IMR-90 (cell line): ENCODE measurements around the gene TMPRSS9. TPM values are rescaled to one million over a fixed set of nuclear protein-coding genes. Genes with fewer than 3 reads are reported as not detected.

Experiments
- ATAC-seq: fragments of 200-7000 bp; cut with Tn5 transposase; 2 replicates; pipeline ENCODE4 v1.9.1; 2020; ENCODE audit warnings: low read depth, mild to moderate bottlenecking, moderate library complexity
- BruUV-seq: library from RNA; stranded (reverse); fragments of 400-500 nt; replicated peaks from 2 replicates; lab custom pipeline; 2021; lab: Mats Ljungman, UMichigan
- CTCF ChIA-PET: fragments of 300-600 bp; formaldehyde crosslinking; extraction: SDS; loops from one replicate; lab custom pipeline; 2021; ENCODE audit warnings: antibody characterized with exemption; lab: Yijun Ruan, JAX
- POLR2A ChIA-PET: fragments of 300-600 bp; sonication (Branson Sonifier 250); formaldehyde crosslinking; loops from one replicate; lab custom pipeline; 2022; ENCODE audit warnings: antibody characterized with exemption; ENCODE audit not compliant: unreplicated experiment; lab: Charles Lee
- DNase-seq: peaks from one replicate; pipeline ENCODE4 v3.0.0; 2013
- H2AFZ ChIP-seq: replicated peaks from 2 replicates; pipeline ENCODE3; 2013; ENCODE audit warnings: low read length, mild to moderate bottlenecking; ENCODE audit not compliant: poor library complexity
- H2AK5ac ChIP-seq: 2 replicates; pipeline ENCODE4 v1.6.1; 2013; ENCODE audit warnings: low read depth, low read length, inconsistent platforms
- H2AK9ac ChIP-seq: replicated peaks from 2 replicates; pipeline ENCODE3; 2013; ENCODE audit warnings: mild to moderate bottlenecking, low read depth, low read length, moderate library complexity; ENCODE audit not compliant: poor library complexity
- H2BK120ac ChIP-seq: 2 replicates; pipeline ENCODE4 v1.6.1; 2013; ENCODE audit warnings: low read depth, low read length, inconsistent platforms
- H2BK15ac ChIP-seq: 3 replicates; pipeline ENCODE4 v1.6.1; 2013; ENCODE audit warnings: low read depth, low read length, inconsistent platforms
- H2BK20ac ChIP-seq: 2 replicates; pipeline ENCODE4 v1.6.1; 2013; ENCODE audit warnings: low read depth, mild to moderate bottlenecking, inconsistent platforms, low read length, moderate library complexity
- H2BK5ac ChIP-seq: 2 replicates; pipeline ENCODE4 v1.6.1; 2013; ENCODE audit warnings: mild to moderate bottlenecking, low read depth, low read length, inconsistent platforms; ENCODE audit not compliant: poor library complexity, severe bottlenecking
- H3K14ac ChIP-seq: replicated peaks from 2 replicates; pipeline ENCODE4 v1.6.1; 2013; ENCODE audit warnings: low read depth, low read length, inconsistent platforms
- H3K18ac ChIP-seq: 2 replicates; pipeline ENCODE4 v1.6.1; 2013; ENCODE audit warnings: low read depth, low read length, control low read depth
- H3K23ac ChIP-seq: 2 replicates; pipeline ENCODE4 v1.6.1; 2013; ENCODE audit warnings: low read depth, low read length, inconsistent platforms
- H3K27ac ChIP-seq: 2 replicates; pipeline ENCODE4 v1.5.1; 2013; ENCODE audit warnings: mild to moderate bottlenecking, control low read depth, low read length; ENCODE audit not compliant: insufficient read depth
- H3K27me3 ChIP-seq: 2 replicates; pipeline ENCODE4 v1.6.1; 2013; ENCODE audit warnings: low read length; ENCODE audit not compliant: control insufficient read depth, insufficient read depth
- H3K36me3 ChIP-seq: 2 replicates; pipeline ENCODE4 v1.6.1; 2013; ENCODE audit warnings: low read length, mixed read lengths; ENCODE audit not compliant: control insufficient read depth, insufficient read depth
- H3K4ac ChIP-seq: 2 replicates; pipeline ENCODE4 v1.6.1; 2013; ENCODE audit warnings: low read depth, low read length, inconsistent platforms
- H3K4me1 ChIP-seq: 2 replicates; pipeline ENCODE4 v1.6.1; 2013; ENCODE audit warnings: low read length, mixed read lengths; ENCODE audit not compliant: control insufficient read depth, insufficient read depth
- H3K4me2 ChIP-seq: 2 replicates; pipeline ENCODE4 v1.6.1; 2013; ENCODE audit warnings: low read depth, mild to moderate bottlenecking, control low read depth, low read length, moderate library complexity
- H3K4me3 ChIP-seq: 2 replicates; pipeline ENCODE4 v1.5.1; 2013; ENCODE audit warnings: low read depth, mild to moderate bottlenecking, control low read depth, low read length, moderate library complexity; ENCODE audit not compliant: insufficient read depth
- H3K56ac ChIP-seq: 2 replicates; pipeline ENCODE4 v1.6.1; 2013; ENCODE audit warnings: low read length, inconsistent platforms; ENCODE audit not compliant: insufficient read depth; ENCODE audit errors: extremely low read depth
- H3K79me1 ChIP-seq, 2 experiments: 2 replicates each; pipeline ENCODE4 v1.6.1; 2013; ENCODE audit warnings: low read length in 2 of 2, inconsistent platforms in 1 of 2, low read depth in 1 of 2
- H3K9ac ChIP-seq: 2 replicates; pipeline ENCODE4 v1.6.1; 2013; ENCODE audit warnings: low read depth, low read length, control low read depth
- H3K9me1 ChIP-seq: 2 replicates; pipeline ENCODE4 v1.6.1; 2013; ENCODE audit warnings: low read length, inconsistent platforms; ENCODE audit not compliant: insufficient read depth
- H3K9me3 ChIP-seq: 2 replicates; pipeline ENCODE4 v1.6.1; 2013; ENCODE audit warnings: low read length; ENCODE audit not compliant: control insufficient read depth, insufficient read depth
- H4K20me1 ChIP-seq: 2 replicates; pipeline ENCODE4 v1.6.1; 2013; ENCODE audit warnings: low read length, inconsistent platforms; ENCODE audit not compliant: insufficient read depth
- H4K5ac ChIP-seq: 2 replicates; pipeline ENCODE4 v1.6.1; 2013; ENCODE audit warnings: mild to moderate bottlenecking, low read depth, low read length, control low read depth
- H4K8ac ChIP-seq, 2 experiments: 2 replicates each; pipeline ENCODE4 v1.6.1; 2013; ENCODE audit warnings: low read depth in 2 of 2, low read length in 2 of 2, control low read depth in 1 of 2, inconsistent platforms in 1 of 2
- H4K91ac ChIP-seq: 2 replicates; pipeline ENCODE4 v1.6.1; 2013; ENCODE audit warnings: low read depth, low read length, inconsistent platforms; ENCODE audit not compliant: insufficient read depth
- CHD1 ChIP-seq: IDR thresholded peaks from 2 replicates; pipeline ENCODE4 v1.6.1; 2012; ENCODE audit warnings: low read depth, low read length, improper control_type of control experiment
- MAZ ChIP-seq: IDR thresholded peaks from 2 replicates; pipeline ENCODE4 v1.6.1; 2012; ENCODE audit warnings: low read depth, mild to moderate bottlenecking, low read length, improper control_type of control experiment, moderate library complexity, borderline replicate concordance
- POLR2A ChIP-seq: IDR thresholded peaks from 2 replicates; pipeline ENCODE4 v1.6.1; 2012; ENCODE audit warnings: mild to moderate bottlenecking, low read depth, low read length
- RFX5 ChIP-seq: IDR thresholded peaks from 2 replicates; pipeline ENCODE4 v1.8.0; 2012; ENCODE audit warnings: low read depth, mild to moderate bottlenecking, low read length, moderate library complexity
- WGBS, 2 experiments: methylation state at CpG; one replicate each; pipeline versions ENCODE4 v1.1.5 to v1.1.7; 2013; ENCODE audit warnings: missing lambda C conversion rate in 2 of 2; ENCODE audit not compliant: insufficient read length in 1 of 2; ENCODE audit errors: extremely low coverage in 2 of 2; 5-methylcytosine and 5-hydroxymethylcytosine counted together
- dilution Hi-C: fragments of 300-500 bp; cut with HindIII; formaldehyde crosslinking; loops from one replicate; pipeline ENCODE4 v1.14.3; 2018; ENCODE audit warnings: low sequenced_read_pairs; ENCODE audit not compliant: unreplicated experiment
- in situ Hi-C: fragments of 300-500 bp; cut with MboI; formaldehyde crosslinking; loops from 3 replicates; pipeline ENCODE4 v1.14.3; 2019; ENCODE audit warnings: low sequenced_read_pairs, inconsistent platforms, mixed read lengths
- intact Hi-C: fragments of 100-400 bp; cut with micrococcal nuclease; formaldehyde crosslinking; loops from 2 replicates; pipeline ENCODE4 v1.10.0; 2022
- polyA plus RNA-seq, 3 experiments: library from polyadenylated mRNA; depleted of rRNA; stranded (reverse); fragments of >200 nt; gene quantifications; 2 replicates each; pipeline ENCODE4 v1.2.3, GENCODE V29; 2012; ENCODE audit warnings: low replicate concordance in 1 of 3
- total RNA-seq: library from RNA; depleted of rRNA; stranded (reverse); fragments of >200 nt; gene quantifications from 2 replicates; pipeline ENCODE4 v1.2.3, GENCODE V29; 2012
- TF ChIP-seq, protein P1 (sequence below): fragments of 150-350 bp; IDR thresholded peaks from 2 replicates; pipeline ENCODE4 v1.6.1; 2017; ENCODE audit warnings: mild to moderate bottlenecking, antibody characterized with exemption, low read length, low read depth

TMPRSS9 gene
- total and polyA plus RNA-seq, 2 of the 4 experiments (the other 2 are of a cell fraction) = not detected

DNA sequence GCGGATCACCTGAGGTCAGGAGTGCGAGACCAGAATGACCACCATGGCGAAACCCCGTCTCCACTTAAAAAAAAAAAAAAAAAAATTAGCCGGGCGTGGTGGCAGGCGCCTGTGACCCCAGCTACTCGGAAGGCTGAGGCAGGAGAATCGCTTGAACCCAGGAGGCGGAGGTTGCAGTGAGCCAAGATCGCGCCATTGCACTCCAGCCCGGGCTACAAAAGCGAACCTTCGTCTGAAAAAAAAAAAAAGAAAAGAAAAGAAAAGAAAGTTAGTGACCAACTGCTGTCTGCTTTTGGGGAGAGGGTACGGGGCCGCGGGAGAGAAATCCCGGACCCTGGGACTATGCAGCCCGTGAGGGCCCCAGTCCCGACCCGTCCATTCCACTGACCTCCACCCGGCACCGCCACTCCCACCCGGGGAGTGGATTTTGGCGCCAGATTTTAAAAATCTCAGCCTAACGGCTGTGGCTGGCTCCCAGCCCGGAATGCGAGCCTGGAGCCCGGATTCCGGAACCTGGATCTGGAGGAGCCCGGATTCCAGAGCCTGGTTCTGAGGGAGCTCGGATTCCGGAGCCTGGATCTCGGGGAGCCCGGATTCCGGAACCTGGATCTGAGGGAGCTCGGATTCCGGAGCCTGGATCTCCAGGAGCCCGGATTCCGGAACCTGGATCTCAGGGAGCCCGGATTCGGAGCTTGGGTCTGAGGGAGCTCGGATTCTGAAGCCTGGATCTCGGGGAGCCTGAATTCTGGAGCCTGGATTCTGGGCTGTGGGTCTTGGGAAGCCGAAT is 102.8 kb downstream of the TMPRSS9 start:
- peak overlapping the region; percentile 63 for H2BK20ac ChIP-seq
- H2BK120ac ChIP-seq = peak overlapping the region; percentile 76
- no peak overlapping the region for H3K18ac ChIP-seq
- H3K4me3 ChIP-seq = peak overlapping the region; percentile 75; the same call in 1 of the 2 replicates
- peak overlapping the region; percentile 21 for H2AK5ac ChIP-seq
- TF ChIP-seq, protein P1, sequence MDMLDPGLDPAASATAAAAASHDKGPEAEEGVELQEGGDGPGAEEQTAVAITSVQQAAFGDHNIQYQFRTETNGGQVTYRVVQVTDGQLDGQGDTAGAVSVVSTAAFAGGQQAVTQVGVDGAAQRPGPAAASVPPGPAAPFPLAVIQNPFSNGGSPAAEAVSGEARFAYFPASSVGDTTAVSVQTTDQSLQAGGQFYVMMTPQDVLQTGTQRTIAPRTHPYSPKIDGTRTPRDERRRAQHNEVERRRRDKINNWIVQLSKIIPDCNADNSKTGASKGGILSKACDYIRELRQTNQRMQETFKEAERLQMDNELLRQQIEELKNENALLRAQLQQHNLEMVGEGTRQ = no peak
- TF ChIP-seq POLR2A (no peak), CHD1 (no peak), RFX5 (peak; percentile 13; the same call in 1 of the 2 replicates), MAZ (peak; percentile 71)
- peak overlapping the region; percentile 74; the same call in 1 of the 2 replicates for H3K23ac ChIP-seq
- ChIA-PET POLR2A (interaction anchor here (0.6 to 1.2 kb wide), 2 partner anchors 13 to 50 kb away, joined by 6 to 13 read pairs; partner anchors contain the start of gene GADD45B), CTCF (interaction anchor here (0.6 to 1.4 kb wide), 3 partner anchors 13 to 560 kb away, joined by 3 read pairs; partner anchors contain the start of gene GADD45B)
- H3K4me1 ChIP-seq = peaks cover 3% of the 10 kb centered on the region; the same call in 1 of the 2 replicates
- H4K20me1 ChIP-seq = no peaks in the 10 kb centered on the region
- H3K14ac ChIP-seq = 0 out of 2 replicates have a peak overlapping the region, but pooled peaks have one; percentile 62
- H3K9me3 ChIP-seq = no peaks in the 10 kb centered on the region
- peak overlapping the region; percentile 77 for H4K91ac ChIP-seq
- H3K27ac ChIP-seq = peak overlapping the region; percentile 67; the same call in 1 of the 2 replicates
- peak; percentile 96 for DNase-seq
- 0 out of 4 replicates have a peak, but pooled peaks cover 0 to 12% of the 10 kb centered on the region in 2 experiments for H3K79me1 ChIP-seq
- H3K9ac ChIP-seq = peak overlapping the region; percentile 54; the same call in 1 of the 2 replicates
- peak overlapping the region; percentile 8 for H3K56ac ChIP-seq
- no peaks in the 10 kb centered on the region for H3K27me3 ChIP-seq
- peak overlapping the region; percentile 95 for H2AK9ac ChIP-seq
- ATAC-seq = peak; percentile 81
- peak overlapping the region; percentile 87 to 92; a peak in 3 of 4 replicates for H4K8ac ChIP-seq
- H2BK15ac ChIP-seq = 0 out of 3 replicates have a peak overlapping the region, but pooled peaks have one; percentile 10
- no TSS peak for BruUV-seq
- H2AFZ ChIP-seq = peak overlapping the region; percentile 76
- H3K9me1 ChIP-seq = 0 out of 2 replicates have a peak, but pooled peaks cover 2% of the 10 kb centered on the region
- H2BK5ac ChIP-seq = peak overlapping the region; percentile 37
- H3K4ac ChIP-seq = peak overlapping the region; percentile 76
- H3K36me3 ChIP-seq = no peaks in the 10 kb centered on the region
- intact Hi-C loops (no loop called here), in situ Hi-C loops (no loop called here), dilution Hi-C loops (no loop called here)
- 19% methylated on average over 10 of the region's 46 CpGs; no CpG with 5 or more reads in 1 of the 2 experiments for WGBS, 2 experiments
- no peak overlapping the region for H4K5ac ChIP-seq
- H3K4me2 ChIP-seq = peak overlapping the region; percentile 64
